K562 (cell line): ENCODE measurements around the gene TASP1. TPM values are rescaled to one million over a fixed set of nuclear protein-coding genes. Genes with fewer than 3 reads are reported as not detected.

Experiments used
- NFIX ChIP-seq: fragments of 250-450 bp; sonication (Bioruptor Pico); IDR thresholded peaks from 2 replicates; pipeline ENCODE4 v1.4.0; 2020; ENCODE audit warnings: low read depth, mild to moderate bottlenecking, moderate library complexity
- polyA plus RNA-seq, 8 experiments: library from polyadenylated mRNA; depleted of rRNA in 4 of 8; stranded (reverse) in 5 of 8; unstranded in 3 of 8; fragments of >200 nt; fragmentation: Nextera tagmentation in 2 of 8; fragmentation: Illumina TruSeq in 1 of 8; extraction: Ambion mirVana in 2 of 8; extraction: Trizol in 1 of 8; gene quantifications; 2 replicates each; pipeline versions ENCODE4 v1.2.1 to v1.2.3, GENCODE V29; 2011 to 2014; ENCODE audit warnings: inconsistent platforms in 1 of 8, missing spikeins in 1 of 8
- total RNA-seq, 7 experiments: library from RNA; depleted of rRNA in 6 of 7; stranded (reverse); fragments of >200 nt in 6 of 7; fragmentation: Illumina TruSeq in 2 of 7; extraction: Trizol in 2 of 7; gene quantifications; 2 replicates each; pipeline versions ENCODE4 v1.2.1 to v1.2.3, GENCODE V29; 2011 to 2021; ENCODE audit warnings: low replicate concordance in 1 of 7
- TF ChIP-seq, protein P1 (sequence below): fragments of 200-600 bp; sonication (generic); IDR thresholded peaks from one replicate; pipeline ENCODE4 v1.6.1; 2012; ENCODE audit warnings: mild to moderate bottlenecking, low read depth, low read length, inconsistent platforms

TASP1 gene
- total and polyA plus RNA-seq, 9 of the 15 experiments (the other 6 are each of a cell fraction or from before 2014, with no cell fraction given): 3.7 to 10.6 (median 6.4) TPM

DNA sequence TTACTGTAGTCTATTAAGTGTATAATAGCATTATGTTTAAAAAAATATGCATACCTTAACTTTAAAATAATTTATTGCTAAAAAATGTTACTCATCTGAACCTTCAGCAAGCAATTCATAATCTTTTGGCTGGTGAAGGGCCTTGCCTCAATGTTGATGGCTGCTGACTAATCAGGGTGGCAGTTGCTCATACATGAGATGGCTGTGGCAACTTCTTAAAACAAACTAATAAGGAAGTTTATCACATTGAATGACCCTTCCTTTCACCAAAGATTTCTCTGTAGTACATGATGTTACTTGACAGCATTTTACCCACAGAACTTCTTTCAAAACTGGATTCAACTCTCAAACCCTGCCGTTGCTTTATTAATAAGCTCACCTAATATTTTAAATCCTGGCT lies 84.0 kb downstream of the TASP1 start (continued):
- TF ChIP-seq, protein P1, sequence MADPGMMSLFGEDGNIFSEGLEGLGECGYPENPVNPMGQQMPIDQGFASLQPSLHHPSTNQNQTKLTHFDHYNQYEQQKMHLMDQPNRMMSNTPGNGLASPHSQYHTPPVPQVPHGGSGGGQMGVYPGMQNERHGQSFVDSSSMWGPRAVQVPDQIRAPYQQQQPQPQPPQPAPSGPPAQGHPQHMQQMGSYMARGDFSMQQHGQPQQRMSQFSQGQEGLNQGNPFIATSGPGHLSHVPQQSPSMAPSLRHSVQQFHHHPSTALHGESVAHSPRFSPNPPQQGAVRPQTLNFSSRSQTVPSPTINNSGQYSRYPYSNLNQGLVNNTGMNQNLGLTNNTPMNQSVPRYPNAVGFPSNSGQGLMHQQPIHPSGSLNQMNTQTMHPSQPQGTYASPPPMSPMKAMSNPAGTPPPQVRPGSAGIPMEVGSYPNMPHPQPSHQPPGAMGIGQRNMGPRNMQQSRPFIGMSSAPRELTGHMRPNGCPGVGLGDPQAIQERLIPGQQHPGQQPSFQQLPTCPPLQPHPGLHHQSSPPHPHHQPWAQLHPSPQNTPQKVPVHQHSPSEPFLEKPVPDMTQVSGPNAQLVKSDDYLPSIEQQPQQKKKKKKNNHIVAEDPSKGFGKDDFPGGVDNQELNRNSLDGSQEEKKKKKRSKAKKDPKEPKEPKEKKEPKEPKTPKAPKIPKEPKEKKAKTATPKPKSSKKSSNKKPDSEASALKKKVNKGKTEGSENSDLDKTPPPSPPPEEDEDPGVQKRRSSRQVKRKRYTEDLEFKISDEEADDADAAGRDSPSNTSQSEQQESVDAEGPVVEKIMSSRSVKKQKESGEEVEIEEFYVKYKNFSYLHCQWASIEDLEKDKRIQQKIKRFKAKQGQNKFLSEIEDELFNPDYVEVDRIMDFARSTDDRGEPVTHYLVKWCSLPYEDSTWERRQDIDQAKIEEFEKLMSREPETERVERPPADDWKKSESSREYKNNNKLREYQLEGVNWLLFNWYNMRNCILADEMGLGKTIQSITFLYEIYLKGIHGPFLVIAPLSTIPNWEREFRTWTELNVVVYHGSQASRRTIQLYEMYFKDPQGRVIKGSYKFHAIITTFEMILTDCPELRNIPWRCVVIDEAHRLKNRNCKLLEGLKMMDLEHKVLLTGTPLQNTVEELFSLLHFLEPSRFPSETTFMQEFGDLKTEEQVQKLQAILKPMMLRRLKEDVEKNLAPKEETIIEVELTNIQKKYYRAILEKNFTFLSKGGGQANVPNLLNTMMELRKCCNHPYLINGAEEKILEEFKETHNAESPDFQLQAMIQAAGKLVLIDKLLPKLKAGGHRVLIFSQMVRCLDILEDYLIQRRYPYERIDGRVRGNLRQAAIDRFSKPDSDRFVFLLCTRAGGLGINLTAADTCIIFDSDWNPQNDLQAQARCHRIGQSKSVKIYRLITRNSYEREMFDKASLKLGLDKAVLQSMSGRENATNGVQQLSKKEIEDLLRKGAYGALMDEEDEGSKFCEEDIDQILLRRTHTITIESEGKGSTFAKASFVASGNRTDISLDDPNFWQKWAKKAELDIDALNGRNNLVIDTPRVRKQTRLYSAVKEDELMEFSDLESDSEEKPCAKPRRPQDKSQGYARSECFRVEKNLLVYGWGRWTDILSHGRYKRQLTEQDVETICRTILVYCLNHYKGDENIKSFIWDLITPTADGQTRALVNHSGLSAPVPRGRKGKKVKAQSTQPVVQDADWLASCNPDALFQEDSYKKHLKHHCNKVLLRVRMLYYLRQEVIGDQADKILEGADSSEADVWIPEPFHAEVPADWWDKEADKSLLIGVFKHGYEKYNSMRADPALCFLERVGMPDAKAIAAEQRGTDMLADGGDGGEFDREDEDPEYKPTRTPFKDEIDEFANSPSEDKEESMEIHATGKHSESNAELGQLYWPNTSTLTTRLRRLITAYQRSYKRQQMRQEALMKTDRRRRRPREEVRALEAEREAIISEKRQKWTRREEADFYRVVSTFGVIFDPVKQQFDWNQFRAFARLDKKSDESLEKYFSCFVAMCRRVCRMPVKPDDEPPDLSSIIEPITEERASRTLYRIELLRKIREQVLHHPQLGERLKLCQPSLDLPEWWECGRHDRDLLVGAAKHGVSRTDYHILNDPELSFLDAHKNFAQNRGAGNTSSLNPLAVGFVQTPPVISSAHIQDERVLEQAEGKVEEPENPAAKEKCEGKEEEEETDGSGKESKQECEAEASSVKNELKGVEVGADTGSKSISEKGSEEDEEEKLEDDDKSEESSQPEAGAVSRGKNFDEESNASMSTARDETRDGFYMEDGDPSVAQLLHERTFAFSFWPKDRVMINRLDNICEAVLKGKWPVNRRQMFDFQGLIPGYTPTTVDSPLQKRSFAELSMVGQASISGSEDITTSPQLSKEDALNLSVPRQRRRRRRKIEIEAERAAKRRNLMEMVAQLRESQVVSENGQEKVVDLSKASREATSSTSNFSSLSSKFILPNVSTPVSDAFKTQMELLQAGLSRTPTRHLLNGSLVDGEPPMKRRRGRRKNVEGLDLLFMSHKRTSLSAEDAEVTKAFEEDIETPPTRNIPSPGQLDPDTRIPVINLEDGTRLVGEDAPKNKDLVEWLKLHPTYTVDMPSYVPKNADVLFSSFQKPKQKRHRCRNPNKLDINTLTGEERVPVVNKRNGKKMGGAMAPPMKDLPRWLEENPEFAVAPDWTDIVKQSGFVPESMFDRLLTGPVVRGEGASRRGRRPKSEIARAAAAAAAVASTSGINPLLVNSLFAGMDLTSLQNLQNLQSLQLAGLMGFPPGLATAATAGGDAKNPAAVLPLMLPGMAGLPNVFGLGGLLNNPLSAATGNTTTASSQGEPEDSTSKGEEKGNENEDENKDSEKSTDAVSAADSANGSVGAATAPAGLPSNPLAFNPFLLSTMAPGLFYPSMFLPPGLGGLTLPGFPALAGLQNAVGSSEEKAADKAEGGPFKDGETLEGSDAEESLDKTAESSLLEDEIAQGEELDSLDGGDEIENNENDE: no peak
- TF ChIP-seq NFIX (CRISPR knock-in tag): no peak
